C4-2B (cell line): Measurements from ENCODE around the gene CC2D2A.

Experiments
- ZFX ChIP-seq: fragments of 450-650 bp; IDR thresholded peaks from 2 replicates; pipeline ENCODE4 v1.6.1; 2017
- TF ChIP-seq, protein P1 (sequence below): fragments of 450-650 bp; conservative IDR thresholded peaks from 2 replicates; pipeline ENCODE4 v1.5.1; 2017; ENCODE audit warnings: mild to moderate bottlenecking

- TF ChIP-seq, protein P1, sequence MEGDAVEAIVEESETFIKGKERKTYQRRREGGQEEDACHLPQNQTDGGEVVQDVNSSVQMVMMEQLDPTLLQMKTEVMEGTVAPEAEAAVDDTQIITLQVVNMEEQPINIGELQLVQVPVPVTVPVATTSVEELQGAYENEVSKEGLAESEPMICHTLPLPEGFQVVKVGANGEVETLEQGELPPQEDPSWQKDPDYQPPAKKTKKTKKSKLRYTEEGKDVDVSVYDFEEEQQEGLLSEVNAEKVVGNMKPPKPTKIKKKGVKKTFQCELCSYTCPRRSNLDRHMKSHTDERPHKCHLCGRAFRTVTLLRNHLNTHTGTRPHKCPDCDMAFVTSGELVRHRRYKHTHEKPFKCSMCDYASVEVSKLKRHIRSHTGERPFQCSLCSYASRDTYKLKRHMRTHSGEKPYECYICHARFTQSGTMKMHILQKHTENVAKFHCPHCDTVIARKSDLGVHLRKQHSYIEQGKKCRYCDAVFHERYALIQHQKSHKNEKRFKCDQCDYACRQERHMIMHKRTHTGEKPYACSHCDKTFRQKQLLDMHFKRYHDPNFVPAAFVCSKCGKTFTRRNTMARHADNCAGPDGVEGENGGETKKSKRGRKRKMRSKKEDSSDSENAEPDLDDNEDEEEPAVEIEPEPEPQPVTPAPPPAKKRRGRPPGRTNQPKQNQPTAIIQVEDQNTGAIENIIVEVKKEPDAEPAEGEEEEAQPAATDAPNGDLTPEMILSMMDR = peak; percentile 67
- TF ChIP-seq ZFX = no peak
Observed at GRCh38 chr4:15479089-15479912, 9.6 kb downstream of the CC2D2A start.
